ENCODE results near the gene ROCK2.
A peak's percentile ranks its signal among the peaks of the same experiment; 100 is the strongest.
"Not testable (repeated sequence)": the region's sequence is repeated elsewhere in the genome, so short reads cannot be mapped to it uniquely, and the experiment has no call there.

Gene ROCK2

DNA sequence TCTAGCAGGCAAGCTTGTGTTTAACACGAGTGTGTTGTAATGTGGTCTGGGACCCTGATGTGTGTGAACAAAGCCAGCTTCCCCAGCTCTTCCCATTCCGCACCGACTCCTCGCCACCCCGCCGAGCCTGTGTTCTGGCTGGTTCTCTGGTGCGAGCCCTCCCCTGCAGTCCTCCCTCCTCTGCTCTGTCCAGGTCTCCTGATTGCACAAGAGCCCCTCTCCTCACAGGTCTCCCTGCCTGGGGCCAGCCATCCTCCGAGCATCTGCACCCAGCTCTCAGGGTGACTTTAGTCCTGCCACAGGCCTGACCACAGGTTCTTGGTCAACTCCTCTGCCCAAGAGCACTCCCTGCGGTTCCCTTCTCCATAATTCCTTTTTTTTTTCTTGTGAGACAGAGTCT, 175.9 kb downstream of the ROCK2 start:
- DNase-seq, result no peak

DNA sequence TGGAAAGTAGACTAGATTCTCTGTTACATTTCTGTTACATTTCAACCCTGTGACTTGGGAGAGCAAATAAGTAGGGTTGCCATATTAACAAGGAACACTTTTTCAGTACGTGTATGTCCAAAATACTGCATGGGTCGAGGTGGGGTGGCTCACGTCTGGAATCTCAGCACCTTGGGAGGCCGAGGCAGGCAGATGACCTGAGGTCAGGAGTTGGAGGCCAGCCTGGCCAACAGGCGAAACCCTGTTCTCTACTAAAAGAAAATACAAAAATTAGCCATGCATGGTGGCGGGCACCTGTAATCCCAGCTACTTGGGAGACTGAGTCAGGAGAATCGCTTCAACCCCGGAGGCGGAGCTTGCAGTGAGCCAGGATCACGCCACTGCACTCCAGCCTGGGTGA, 178.0 kb downstream of the ROCK2 start:
- no peak for DNase-seq

DNA sequence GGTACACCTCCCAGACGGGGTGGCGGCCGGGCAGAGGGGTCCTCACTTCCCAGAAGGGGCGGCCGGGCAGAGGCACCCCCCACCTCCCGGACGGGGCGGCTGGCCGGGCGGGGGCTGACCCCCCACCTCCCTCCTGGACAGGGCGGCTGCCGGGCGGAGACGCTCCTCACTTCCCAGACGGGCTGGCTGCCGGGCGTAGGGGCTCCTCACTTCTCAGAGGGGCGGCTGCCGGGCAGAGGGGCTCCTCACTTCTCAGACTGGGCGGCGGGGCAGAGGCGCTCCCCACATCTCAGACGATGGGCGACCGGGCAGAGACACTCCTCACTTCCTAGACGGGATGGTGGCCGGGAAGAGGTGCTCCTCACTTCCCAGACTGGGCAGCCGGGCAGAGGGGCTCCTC, 179.4 kb downstream of the ROCK2 start:
- not testable (repeated sequence) for DNase-seq

DNA sequence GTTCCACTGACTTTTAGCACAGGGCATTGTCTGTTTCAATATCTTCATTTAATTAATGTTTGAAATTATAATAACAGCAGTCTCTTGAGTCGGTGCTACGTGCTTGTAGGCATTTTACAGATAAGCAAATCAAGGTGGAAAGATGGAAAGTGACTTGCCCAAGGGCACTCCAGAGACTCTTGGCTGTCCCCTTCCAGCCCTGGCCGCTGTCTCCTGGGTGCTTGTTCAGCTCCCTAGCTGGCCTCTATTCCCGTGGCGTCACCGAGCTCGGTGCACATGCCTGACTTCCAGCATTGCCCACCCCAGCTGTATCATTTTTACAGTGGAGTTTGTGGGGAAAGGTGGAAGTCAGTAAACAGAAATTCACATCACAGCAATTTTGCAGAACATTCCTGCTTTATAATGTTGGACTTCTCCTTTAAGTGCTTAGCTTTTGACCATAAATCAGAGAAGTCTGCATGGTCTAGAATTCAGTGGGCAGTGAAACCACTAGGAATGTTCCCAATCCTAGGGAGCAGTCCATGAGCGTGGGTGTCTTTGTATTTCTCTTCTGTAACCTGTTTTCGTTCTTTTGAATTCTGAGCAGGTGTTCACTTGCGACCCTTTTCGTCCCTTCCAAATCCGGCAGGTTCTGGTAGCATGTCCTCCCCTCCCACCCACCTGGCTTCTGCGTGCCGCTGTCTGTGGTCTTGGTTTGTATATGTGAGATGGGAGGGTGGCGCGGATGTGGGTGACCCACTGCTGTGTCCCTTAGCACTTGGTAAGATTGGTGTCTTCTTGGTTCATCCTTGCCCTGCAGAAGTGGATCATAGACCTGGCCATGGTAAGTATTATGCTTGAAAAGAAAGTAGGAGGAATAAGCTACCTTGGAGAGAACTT, 180.8 kb downstream of the ROCK2 start:
- no peak for DNase-seq

DNA sequence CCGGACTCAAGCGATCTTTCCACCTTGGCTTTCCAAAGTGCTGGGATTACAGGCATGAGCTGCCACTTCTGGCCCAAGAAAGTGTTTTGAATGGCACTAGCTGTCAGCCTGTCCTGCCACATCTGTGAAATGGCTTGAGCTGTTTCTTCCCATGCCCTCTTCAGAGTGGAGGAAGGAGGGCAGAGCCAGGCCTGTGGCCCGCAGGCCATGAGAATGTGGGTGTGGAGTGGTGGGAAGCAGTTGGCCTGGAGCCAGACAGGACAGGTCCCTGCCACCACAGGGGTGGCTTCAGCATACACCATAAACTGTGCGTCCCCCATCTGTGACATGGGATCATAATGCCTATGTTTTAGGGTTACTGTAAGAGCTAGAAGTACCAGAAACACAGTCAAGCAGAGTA, 182.7 kb downstream of the ROCK2 start:
- DNase-seq, result no peak

DNA sequence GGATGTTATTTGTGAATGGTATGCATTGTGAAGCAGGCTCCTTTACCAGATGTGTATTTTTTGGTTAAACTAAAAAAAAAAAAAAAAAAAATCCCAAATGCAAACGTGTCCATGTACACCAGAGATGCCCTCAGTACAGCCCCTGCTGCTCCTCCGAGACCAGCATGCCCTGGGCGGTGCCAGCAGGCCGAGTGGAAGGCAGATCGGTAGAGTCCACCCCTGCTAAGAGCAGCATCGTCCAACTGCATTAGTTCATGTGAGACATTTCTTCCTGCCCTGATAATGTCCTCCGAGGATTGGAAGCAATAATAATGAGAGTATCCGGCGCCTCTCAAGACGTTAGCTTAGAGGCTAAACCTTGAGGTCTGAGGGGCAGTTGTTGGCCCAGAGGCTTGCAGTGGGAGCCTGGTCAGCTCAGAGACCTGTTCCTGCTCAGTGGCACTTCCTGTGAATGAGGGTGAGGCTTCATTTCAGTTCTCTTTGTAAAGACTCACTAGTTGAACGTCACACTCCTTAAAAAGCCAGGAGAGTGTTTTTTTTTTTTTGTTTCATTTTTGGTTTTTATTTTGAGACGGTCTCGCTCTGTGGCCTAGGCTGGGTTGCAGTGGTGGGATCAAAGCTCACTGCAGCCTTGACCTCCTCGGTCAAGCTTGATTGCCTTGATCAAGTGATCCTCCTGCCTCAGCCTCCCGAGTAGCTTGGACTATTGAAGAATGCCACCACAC, 183.5 kb downstream of the ROCK2 start:
- DNase-seq, result no peak

DNA sequence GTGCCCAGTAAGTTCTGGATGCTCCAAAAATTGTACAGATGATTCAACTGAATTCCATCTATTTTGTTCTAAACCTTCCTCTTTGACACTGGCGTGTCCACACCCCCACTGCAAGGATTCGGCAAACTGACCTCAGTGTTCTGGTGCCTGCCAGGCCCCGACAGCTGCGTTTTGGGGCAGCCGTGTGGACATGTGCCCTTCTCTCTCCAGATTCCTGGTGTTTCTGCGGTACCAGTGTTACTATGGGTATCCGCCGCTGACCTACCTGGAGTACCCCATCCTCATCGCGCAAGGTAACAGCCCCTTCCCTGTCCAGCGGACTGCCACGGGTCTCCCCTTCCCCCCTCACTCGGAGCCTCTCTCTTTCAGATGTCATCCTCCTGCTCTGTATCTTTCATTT, 184.2 kb downstream of the ROCK2 start:
- DNase-seq, result no peak

DNA sequence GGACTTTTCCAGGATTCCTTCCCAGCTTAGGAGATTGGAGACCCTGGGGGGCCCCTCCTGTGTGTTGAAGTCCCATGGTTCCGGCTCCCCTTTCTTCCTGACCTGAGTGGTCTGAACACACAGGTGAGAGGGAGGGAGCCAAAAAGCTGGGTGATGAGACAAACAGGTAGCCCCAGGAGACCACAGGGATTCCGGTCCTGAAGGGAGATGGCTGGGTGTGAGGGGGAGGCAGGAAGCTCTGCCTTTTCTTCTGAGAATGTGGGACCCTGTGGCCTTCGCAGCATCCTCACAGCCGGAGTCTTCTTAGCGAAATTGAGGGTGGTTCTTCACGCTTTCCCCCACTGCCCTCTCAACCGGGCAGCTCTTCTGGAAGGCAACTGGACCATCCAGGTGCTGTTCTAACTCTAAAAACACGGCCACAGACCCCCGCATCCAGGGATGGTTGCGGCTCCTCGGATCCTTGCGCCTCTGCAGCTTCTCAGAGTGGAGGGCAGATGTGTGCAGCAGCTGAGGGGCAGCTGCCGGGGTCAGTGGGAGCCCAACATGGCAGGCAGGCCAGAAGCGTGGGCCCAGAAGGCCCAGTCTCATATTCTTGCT, 184.8 kb downstream of the ROCK2 start:
- DNase-seq, result no peak

DNA sequence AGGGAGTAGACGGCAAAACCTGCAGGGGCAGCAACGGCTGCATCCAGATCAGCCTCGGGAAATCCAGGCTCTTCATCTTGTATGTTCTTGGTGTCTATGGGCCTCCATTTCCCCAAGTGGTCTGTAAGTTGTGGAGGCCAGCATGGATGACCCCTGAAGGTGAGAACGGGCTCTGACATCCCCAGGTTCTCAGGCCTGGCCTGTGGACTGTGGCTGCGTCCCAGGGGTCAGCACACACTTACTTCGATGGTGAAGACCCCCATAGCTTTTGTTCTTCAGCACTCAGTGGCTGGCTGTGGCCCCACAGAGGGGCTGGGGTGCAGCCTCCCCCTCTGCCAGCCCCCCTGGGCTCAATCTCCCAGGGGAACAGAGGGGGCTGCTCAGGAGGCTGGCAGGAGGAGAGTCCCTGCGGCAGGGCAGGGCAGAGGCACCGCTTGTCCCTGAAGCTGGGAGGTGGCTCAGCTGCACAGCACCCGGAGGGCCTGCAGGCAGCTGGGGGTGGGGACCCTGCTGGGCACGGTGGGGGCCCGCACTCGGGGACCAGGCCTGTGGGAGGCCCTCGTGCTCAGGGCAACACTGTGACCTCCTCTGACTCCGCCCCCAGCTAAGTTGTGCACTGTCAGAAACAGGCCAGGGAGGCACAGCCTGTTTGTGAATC, 185.4 kb downstream of the ROCK2 start:
- no peak for DNase-seq

DNA sequence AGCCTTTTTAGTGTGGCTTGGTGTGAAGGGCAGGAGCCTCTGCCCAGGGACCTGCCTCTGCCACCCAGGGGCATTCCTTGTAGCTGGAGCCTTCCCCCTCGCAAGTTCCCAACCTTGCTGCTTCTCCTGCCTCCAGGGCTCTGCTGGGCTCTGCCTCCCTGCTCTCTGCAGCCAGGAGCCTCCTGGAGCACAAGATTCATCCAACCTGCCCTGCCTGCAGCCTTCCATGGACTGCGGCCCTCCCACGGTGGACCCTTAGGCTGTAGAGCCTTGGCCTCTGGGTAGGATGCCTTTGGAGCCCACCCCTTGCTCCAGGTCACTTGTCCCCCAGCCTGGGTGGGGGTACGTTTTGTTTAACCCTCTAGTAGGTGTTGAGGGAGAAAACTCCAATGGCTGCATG, 186.7 kb downstream of the ROCK2 start:
- DNase-seq, result no peak

DNA sequence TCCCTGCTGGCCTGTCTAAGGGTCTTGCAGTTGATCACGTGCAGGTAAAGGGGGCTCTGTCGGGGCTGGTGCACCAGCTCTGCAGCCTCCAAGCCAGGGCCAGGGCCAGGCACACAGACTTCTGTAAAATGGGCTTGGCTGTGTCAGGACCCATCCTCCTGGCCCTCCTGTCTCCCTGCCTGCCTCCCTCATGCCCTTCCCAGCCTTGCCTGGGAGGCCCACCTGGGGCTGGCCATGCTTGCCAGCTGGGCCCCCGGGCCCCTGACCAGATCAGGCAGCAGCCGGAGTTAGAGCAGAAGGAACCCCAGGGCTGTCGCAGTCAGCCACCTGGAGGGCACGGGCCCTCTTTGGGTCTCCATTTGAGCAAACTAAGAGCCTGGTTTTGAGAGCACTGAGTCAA, 187.1 kb downstream of the ROCK2 start:
- DNase-seq, result no peak

DNA sequence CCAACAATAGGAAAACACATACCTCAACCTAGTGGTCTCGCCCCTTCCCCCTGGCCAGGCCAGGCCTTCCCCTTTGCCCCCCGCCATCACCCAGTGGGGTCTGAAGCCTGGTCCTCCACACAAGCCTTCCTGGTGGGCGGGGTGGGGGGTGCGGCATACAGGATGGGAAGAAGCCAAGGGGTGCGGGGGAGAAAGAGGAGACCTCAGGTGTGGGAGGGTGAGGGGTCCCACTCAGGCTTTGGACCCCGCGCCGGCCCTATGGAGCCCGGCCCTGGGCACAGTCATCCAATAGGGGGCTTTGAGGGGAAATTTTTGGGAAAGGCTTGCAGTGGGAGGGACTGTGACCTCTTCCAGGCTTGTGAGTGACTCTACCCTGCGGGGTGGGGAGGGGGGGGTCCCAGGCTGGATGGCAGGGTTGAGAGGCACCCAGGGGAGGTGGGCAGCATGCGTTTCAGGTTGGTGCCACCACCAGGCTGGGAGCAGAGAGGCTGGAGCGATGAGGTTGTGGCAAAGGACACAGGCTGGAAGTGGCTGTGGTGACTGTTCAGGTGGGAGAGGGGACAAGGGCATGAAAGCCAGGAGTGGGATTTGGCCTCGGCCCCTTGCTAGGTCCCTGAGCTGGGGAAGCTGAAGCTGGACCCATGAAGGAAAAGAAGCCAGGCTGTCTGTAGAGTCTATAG, 187.9 kb downstream of the ROCK2 start:
- DNase-seq, result no peak

DNA sequence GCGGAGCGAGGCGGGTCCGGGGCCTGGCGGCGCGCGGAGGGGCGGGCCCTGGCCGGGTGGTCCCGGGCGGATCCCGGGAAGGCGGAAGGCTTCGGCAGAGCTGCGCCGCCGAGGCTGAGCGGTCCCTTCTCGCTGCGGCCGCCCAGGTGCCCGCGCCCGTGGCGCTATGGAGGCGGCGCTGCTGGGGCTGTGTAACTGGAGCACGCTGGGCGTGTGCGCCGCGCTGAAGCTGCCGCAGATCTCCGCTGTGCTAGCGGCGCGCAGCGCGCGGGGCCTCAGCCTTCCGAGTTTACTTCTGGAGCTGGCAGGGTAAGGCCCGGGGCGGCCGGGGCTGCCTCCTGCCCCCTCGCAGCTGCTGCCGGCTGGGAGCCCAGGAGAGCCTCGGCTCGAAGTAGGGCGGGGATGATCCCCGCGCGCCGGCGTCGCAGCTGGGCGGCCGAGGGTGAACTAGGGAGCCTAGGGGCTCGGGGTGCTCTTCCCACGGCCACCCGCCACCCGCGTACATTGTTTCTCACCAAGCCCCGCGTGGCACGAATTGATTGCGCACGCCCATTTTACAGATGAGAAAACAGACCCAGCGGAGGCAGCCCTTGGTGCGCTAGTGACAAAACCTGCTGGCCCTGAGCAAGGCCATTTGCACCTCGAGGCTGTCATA, 188.9 kb downstream of the ROCK2 start, which contains the start of gene SLC66A3:
SLC66A3 (plus strand) TSS at position 87 of the 655 bp plus-strand sequence; CDS start at position 167, 80 bp downstream.
- DNase-seq, result peak; percentile 87 to 90

DNA sequence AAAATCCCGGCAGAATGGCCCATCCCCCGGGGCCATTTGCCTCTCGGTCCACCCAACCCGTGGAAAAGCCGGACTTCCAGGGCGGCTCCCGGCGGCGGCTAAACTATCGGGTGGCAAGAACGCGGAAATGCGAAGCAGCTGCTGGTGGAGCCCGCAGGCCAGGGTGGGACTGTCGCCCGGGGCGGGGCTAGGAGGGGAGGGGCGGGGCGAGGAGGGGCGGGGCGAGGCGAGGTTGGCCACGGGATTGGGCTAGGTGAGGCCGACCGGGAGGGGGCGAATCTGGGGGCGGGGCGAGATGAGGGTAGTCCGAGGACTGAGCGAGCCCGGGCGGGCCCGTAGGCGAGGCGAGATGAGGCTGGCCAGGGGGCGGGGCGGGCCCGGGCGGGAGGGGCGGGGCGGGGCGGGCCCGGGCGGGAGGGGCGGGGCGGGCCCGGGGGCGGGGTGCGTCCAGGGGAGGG, 189.5 kb downstream of the ROCK2 start:
- peak; percentile 87 to 90 for DNase-seq

DNA sequence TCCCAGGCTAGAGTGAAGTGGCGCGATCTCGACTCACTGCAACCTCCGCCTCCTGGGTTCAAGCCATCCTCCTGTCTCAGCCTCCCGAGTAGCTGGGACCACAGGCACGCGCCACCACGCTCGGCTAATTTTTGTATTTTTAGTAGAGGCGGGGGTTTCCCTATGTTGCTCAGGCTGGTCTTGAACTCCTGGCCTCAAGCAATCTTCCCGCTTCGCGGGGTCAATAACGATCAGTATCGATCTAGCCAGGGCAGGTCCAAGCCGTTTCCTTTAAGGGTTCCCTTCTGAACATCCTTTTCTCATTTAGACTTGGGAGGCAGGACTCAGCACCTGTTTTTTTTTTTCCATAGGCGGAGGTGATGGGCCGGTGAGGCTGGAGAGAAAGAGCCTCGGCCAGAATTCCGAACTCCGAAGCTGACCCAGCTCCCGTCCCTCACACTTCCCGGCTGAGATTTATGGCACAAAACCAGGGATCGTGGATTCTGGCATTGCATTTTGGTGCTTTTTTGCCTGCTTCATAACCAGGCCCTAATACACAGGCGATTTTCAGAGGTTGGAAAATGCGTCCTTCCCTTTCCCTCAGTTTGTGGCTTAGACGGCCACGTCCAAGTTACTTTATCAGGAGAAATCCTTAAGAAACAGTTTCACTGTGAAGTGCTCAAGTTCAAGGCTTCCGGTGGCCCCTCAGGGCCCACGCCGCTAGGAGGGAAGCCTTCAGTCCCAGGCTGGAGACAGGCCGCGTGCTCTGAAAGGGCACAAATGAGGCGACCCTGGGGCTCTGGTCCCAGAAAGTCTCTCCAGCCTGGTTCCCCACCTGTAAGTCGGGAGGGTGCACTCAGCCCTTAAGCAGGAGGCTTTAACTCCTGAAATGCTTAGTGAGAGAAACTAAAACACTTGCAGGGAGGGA, 190.2 kb downstream of the ROCK2 start:
- peak; percentile 38 to 41 for DNase-seq

DNA sequence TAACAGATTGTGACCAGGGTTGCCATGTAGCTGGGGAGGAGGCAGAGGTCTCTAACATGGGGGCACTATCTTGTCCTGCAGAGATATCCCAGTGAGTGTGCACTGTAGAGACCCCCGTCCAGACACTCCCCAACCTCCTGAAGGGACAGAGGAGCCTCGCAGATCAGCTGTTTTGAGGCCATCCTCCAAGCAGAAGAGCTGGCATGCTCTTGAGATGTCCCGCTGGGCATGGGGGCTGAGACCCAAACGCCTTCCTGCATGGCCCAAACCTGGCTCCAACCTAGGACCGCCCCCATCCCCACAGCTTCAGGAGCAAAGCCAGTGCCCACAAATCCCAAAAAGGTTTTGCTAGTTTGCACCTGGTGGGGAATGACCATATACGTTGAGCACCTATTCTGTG, 191.8 kb downstream of the ROCK2 start:
- no peak for DNase-seq

DNA sequence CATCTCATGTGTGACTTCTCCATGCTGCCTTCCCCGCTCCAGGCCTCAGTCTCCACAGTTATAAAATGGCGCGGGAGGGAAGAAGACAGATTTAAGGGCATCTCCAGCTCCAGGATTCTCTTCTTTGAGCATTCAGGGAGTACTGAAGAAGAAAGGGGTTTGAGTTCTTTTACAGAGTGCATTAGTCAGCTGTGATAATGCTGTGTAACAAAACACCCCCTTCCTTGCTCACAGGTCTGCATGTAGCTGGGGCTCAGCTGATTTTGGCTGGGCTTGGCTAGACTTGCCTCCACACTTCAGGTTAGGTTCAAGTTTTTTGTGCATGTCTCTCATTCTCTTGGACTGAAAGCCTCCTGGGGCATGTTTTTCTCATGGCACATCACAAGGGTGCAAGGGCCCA, 197.2 kb downstream of the ROCK2 start:
- DNase-seq, result no peak

DNA sequence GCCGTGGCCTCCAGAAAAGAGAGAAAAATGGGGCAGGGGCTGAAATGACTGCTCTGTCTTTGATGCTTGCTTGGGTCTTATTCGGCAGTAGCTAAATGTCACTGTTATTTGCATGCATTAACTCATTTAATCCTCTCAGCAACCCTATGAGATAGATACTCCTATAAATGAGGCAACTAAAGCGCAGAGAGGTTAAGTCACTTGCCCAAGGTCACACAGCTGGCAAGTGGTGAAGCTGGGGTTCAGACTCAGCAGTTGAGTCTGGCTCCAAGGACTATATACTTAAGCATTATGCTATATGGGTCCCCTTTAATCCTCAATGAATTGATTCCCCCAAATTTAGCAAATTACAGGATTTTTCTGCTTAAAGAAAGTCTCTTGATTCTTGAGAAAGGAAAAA, 198.4 kb downstream of the ROCK2 start:
- DNase-seq, result no peak

DNA sequence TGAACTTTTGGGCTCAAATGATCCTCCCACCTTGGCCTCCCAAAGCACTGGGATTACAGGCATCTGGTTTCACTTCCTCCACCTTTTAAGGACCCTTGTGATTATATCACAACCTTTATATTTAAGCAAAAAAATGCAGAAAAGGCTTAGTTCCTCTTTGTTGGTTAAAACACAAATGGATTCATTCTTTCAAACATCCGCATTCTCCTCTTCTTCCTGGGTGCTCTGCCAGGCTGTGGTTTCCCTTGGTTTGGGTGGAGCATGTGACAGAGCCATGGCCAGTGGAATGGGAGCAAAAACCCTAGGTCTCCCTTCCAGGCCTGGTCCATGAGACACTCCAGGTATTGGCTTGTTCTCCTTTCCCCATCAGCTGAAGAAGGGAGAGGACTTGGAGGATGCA, 199.1 kb downstream of the ROCK2 start:
- peak; percentile 83 for DNase-seq

DNA sequence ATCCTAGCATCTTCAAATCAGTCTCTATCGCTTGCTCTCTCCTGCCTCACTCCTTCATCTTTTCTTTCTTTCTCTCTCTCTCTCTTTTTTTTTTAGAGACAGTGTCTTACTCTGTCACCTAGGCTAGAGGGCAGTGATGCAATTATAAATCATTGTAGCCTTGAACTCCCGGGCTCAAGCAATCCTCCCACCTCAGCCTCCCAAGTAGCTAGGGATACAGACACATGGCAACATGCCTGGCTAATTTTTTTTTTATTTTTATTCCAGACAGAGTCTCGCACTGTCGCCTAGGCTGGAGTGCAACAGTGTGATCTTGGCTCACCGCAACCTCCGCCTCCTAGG, 199.7 kb downstream of the ROCK2 start:
- DNase-seq, result no peak
